GM12878 (cell line): Measurements from ENCODE around the gene MAPKAP1. TPM values are rescaled to one million over a fixed set of nuclear protein-coding genes. Genes with fewer than 3 reads are reported as not detected.

Source experiments
- ATAC-seq: fragments of 200-7000 bp; cut with Tn5 transposase; 3 replicates; pipeline ENCODE4 v1.9.1; 2020; ENCODE audit warnings: mild to moderate bottlenecking, moderate library complexity
- BruUV-seq: library from RNA; stranded (reverse); fragments of 400-500 nt; replicated peaks from 2 replicates; lab custom pipeline; 2021; lab: Mats Ljungman, UMichigan
- CTCF ChIA-PET: fragments of 300-600 bp; sonication (Branson Sonifier 250); formaldehyde crosslinking; extraction: SDS; loops from one replicate; lab custom pipeline; 2021; ENCODE audit warnings: inconsistent platforms; lab: Yijun Ruan, JAX
- POLR2A ChIA-PET: fragments of 350-600 bp; formaldehyde crosslinking; extraction: SDS; loops from one replicate; lab custom pipeline; 2021; ENCODE audit warnings: inconsistent platforms; lab: Charles Lee
- RAD21 ChIA-PET: fragments of 300-600 bp; sonication (Branson Sonifier 250); formaldehyde crosslinking; loops from one replicate; lab custom pipeline; 2023; ENCODE audit warnings: antibody characterized with exemption; ENCODE audit not compliant: unreplicated experiment; lab: Charles Lee
- SMC1A ChIA-PET: fragments of 300-600 bp; sonication (Branson Sonifier 250); formaldehyde crosslinking; loops from one replicate; lab custom pipeline; 2023; ENCODE audit not compliant: unreplicated experiment, uncharacterized antibody; lab: Charles Lee
- DNase-seq: peaks from one replicate; pipeline ENCODE4 v3.0.0-alpha.2; 2011; ENCODE audit warnings: low read depth, low spot score
- FAIRE-seq: peaks from 3 replicates; lab custom pipeline; 2011; peaks lifted over from hg19 to GRCh38; lab: Jason Lieb, UNC
- H2AFZ ChIP-seq: 2 replicates; pipeline ENCODE4 v1.6.0; 2011; ENCODE audit warnings: low read depth, low read length, control low read depth; ENCODE audit not compliant: control insufficient read depth
- H3K27ac ChIP-seq: 2 replicates; pipeline ENCODE4 v1.5.1; 2011; ENCODE audit warnings: control low read depth; ENCODE audit not compliant: control insufficient read depth, insufficient read depth
- H3K27me3 ChIP-seq, 2 experiments: replicated peaks in 1 of 2; 2 replicates each; pipeline versions ENCODE4 v1.6.0 to v1.6.1; 2011; ENCODE audit warnings: low read length in 1 of 2; ENCODE audit not compliant: control insufficient read depth in 2 of 2, insufficient read depth in 2 of 2
- H3K36me3 ChIP-seq, 2 experiments: 2 replicates each; pipeline ENCODE4 v1.5.1; 2011; ENCODE audit warnings: low read length in 1 of 2; ENCODE audit not compliant: control insufficient read depth in 2 of 2, insufficient read depth in 2 of 2
- H3K4me1 ChIP-seq: 2 replicates; pipeline ENCODE4 v1.6.1; 2011; ENCODE audit warnings: mild to moderate bottlenecking, low read length, moderate library complexity, mixed read lengths; ENCODE audit not compliant: control insufficient read depth, insufficient read depth
- H3K4me2 ChIP-seq: 2 replicates; pipeline ENCODE4 v1.6.0; 2011; ENCODE audit warnings: control low read depth; ENCODE audit not compliant: control insufficient read depth, insufficient read depth
- H3K4me3 ChIP-seq: fragments of 200-600 bp; sonication (generic); 2 replicates; pipeline ENCODE4 v1.5.1; 2016
- H3K79me2 ChIP-seq: 2 replicates; pipeline ENCODE4 v1.6.0; 2011; ENCODE audit warnings: low read length; ENCODE audit not compliant: control insufficient read depth, insufficient read depth
- H3K9ac ChIP-seq: 2 replicates; pipeline ENCODE4 v1.8.0; 2011; ENCODE audit warnings: low read length, control low read depth, mixed read lengths; ENCODE audit not compliant: control insufficient read depth, insufficient read depth
- H3K9me3 ChIP-seq: replicated peaks from 3 replicates; pipeline ENCODE4 v1.5.1; 2011; ENCODE audit warnings: mild to moderate bottlenecking, low read length; ENCODE audit not compliant: control insufficient read depth, insufficient read depth
- H4K20me1 ChIP-seq: 2 replicates; pipeline ENCODE4 v1.6.0; 2011; ENCODE audit not compliant: control insufficient read depth, insufficient read depth
- CBFB ChIP-seq: IDR thresholded peaks from 2 replicates; pipeline ENCODE4 v1.6.1; 2016; ENCODE audit warnings: antibody characterized with exemption, low read depth
- CREM ChIP-seq: IDR thresholded peaks from 2 replicates; pipeline ENCODE4 v1.6.1; 2014; ENCODE audit warnings: antibody characterized with exemption, low read depth
- ESRRA ChIP-seq: IDR thresholded peaks from 2 replicates; pipeline ENCODE4 v1.6.1; 2012; ENCODE audit warnings: mild to moderate bottlenecking, low read length, improper control_type of control experiment
- GABPA ChIP-seq: IDR thresholded peaks from 2 replicates; pipeline ENCODE4 v1.6.1; 2014; ENCODE audit warnings: antibody characterized with exemption, low read depth, mild to moderate bottlenecking, inconsistent platforms
- HCFC1 ChIP-seq: fragments of 150-350 bp; IDR thresholded peaks from 2 replicates; pipeline ENCODE4 v1.6.1; 2014; ENCODE audit warnings: low read length
- MEF2A ChIP-seq: IDR thresholded peaks from 2 replicates; pipeline ENCODE4 v1.6.1; 2011; ENCODE audit warnings: low read depth, mild to moderate bottlenecking, low read length, moderate library complexity; ENCODE audit not compliant: insufficient read depth
- MTA2 ChIP-seq: fragments of 450-650 bp; IDR thresholded peaks from 2 replicates; pipeline ENCODE4 v1.6.1; 2016; ENCODE audit warnings: low read depth, mild to moderate bottlenecking, moderate library complexity
- MXI1 ChIP-seq: fragments of 150-350 bp; IDR thresholded peaks from 2 replicates; pipeline ENCODE4 v1.6.1; 2011; ENCODE audit warnings: low read depth, mild to moderate bottlenecking, inconsistent platforms, low read length, improper control_type of control experiment
- NFYB ChIP-seq: IDR thresholded peaks from 2 replicates; pipeline ENCODE4 v1.6.1; 2011; ENCODE audit warnings: low read depth, mild to moderate bottlenecking, low read length, improper control_type of control experiment, moderate library complexity; ENCODE audit not compliant: insufficient read depth
- NRF1 ChIP-seq: conservative IDR thresholded peaks from 2 replicates; pipeline ENCODE4 v1.6.1; 2011; ENCODE audit warnings: mild to moderate bottlenecking, low read depth, low read length, improper control_type of control experiment
- PAX8 ChIP-seq: fragments of 450-650 bp; IDR thresholded peaks from 2 replicates; pipeline ENCODE4 v1.6.1; 2017; ENCODE audit warnings: mild to moderate bottlenecking, moderate library complexity
- POU2F2 ChIP-seq: IDR thresholded peaks from 3 replicates; pipeline ENCODE4 v1.6.1; 2011; ENCODE audit warnings: low read depth, mild to moderate bottlenecking, low read length, borderline replicate concordance
- RAD21 ChIP-seq: IDR thresholded peaks from 2 replicates; pipeline ENCODE4 v1.6.1; 2011; ENCODE audit warnings: mild to moderate bottlenecking, low read depth, low read length, moderate library complexity; ENCODE audit not compliant: insufficient read depth
- TARDBP ChIP-seq: IDR thresholded peaks from 2 replicates; pipeline ENCODE4 v1.6.1; 2016; ENCODE audit warnings: borderline replicate concordance
- ZSCAN29 ChIP-seq: fragments of 450-650 bp; IDR thresholded peaks from 2 replicates; pipeline ENCODE4 v1.6.1; 2017; ENCODE audit warnings: mild to moderate bottlenecking, moderate library complexity
- WGBS: methylation state at CpG from one replicate; pipeline ENCODE4 v1.1.6; 2016; ENCODE audit warnings: low lambda C conversion rate; ENCODE audit not compliant: insufficient replicate concordance, insufficient coverage; ENCODE audit errors: missing lambda C conversion rate; 5-methylcytosine and 5-hydroxymethylcytosine counted together
- in situ Hi-C: fragments of 300-500 bp; cut with MboI; formaldehyde crosslinking; loops from 9 replicates; pipeline ENCODE4 v1.14.3; 2018; ENCODE audit warnings: mixed read lengths
- intact Hi-C: fragments of 100-400 bp; cut with micrococcal nuclease; formaldehyde crosslinking; loops from one replicate; pipeline ENCODE4 v1.14.2; 2022; ENCODE audit not compliant: unreplicated experiment
- polyA plus RNA-seq, 11 experiments: library from polyadenylated mRNA; depleted of rRNA in 4 of 11; unstranded in 6 of 11; stranded (reverse) in 5 of 11; fragments of >200 nt; fragmentation: Nextera tagmentation in 4 of 11; fragmentation: Illumina TruSeq in 1 of 11; extraction: Ambion mirVana in 4 of 11; extraction: Trizol in 1 of 11; gene quantifications; 1 replicate in 1 of 11; 2 replicates in 10 of 11; pipeline versions ENCODE4 v1.2.1 to v1.2.3, GENCODE V29; 2011 to 2016; ENCODE audit warnings: inconsistent platforms in 2 of 11, missing spikeins in 2 of 11, low read depth in 1 of 11
- total RNA-seq, 4 experiments: library from RNA; depleted of rRNA in 3 of 4; stranded (reverse); fragments of >200 nt in 3 of 4; fragmentation: Illumina TruSeq in 1 of 4; extraction: Trizol in 1 of 4; gene quantifications; 2 replicates each; pipeline versions ENCODE4 v1.2.1 to v1.2.3, GENCODE V29; 2013 to 2021
- TF ChIP-seq, protein P1 (sequence below): fragments of 450-650 bp; IDR thresholded peaks from 2 replicates; pipeline ENCODE4 v1.6.1; 2016; ENCODE audit warnings: mild to moderate bottlenecking
- TF ChIP-seq, protein P2 (sequence below): fragments of 450-650 bp; formaldehyde crosslinking; IDR thresholded peaks from 2 replicates; pipeline ENCODE4 v1.4.0; 2020; ENCODE audit warnings: mild to moderate bottlenecking, moderate library complexity

MAPKAP1 gene
- total and polyA plus RNA-seq, 10 of the 15 experiments (the other 5 are each of a cell fraction or from before 2014, with no cell fraction given): 5.1 to 188 (median 105) TPM

DNA sequence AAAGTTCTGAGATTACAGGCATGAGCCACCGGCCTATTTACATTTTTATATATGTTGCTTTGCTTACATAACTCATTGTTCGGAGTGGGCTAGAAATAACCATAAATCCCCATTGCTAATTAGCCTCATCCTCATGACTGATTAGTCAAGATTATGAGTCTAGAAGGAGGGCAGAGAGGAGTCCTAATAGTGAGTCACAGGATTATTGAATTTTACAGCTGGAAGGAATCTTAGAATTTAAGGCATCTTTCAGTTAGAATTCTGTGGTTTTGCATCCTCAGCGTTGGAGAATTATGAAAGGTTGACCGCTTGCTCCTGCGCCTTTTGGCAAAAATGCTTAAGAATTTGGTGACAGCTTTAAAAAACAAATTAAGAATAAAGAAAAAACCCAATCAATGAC is 37.6 kb upstream of the MAPKAP1 start:
- no peaks in the 10 kb centered on the region for H4K20me1 ChIP-seq
- peaks cover 7% of the 10 kb centered on the region for H3K4me1 ChIP-seq
- DNase-seq (no peak), FAIRE-seq (no peak), ATAC-seq (no peak)
- no peaks in the 10 kb centered on the region for H3K9me3 ChIP-seq
- no TSS peak for BruUV-seq
- POLR2A ChIA-PET: interaction anchor here (1.8 kb wide), 1 partner anchor 10 kb away, joined by 5 read pairs; no protein-coding TSS in a partner anchor
- H3K79me2 ChIP-seq: peaks cover 24% of the 10 kb centered on the region
- H3K27ac ChIP-seq: no peak overlapping the region
- H3K4me2 ChIP-seq: no peak overlapping the region
- in situ Hi-C loops: no loop called here
- intact Hi-C loops: loop anchor here (5.0 kb wide), 1 partner anchor 187 kb away; no protein-coding TSS in a partner anchor
- H3K36me3 ChIP-seq: no peaks in the 10 kb centered on the region
- WGBS: 80% methylated on average over 5 of the region's 5 CpGs
- H3K4me3 ChIP-seq: no peak overlapping the region
- SMC1A ChIA-PET: interaction anchor here (1.0 to 2.4 kb wide), 8 partner anchors 15 to 186 kb away, joined by 3 to 11 read pairs (median 4); no protein-coding TSS in a partner anchor
- no peak for TF ChIP-seq MEF2A
- TF ChIP-seq NFYB: no peak
- TF ChIP-seq, protein P1, sequence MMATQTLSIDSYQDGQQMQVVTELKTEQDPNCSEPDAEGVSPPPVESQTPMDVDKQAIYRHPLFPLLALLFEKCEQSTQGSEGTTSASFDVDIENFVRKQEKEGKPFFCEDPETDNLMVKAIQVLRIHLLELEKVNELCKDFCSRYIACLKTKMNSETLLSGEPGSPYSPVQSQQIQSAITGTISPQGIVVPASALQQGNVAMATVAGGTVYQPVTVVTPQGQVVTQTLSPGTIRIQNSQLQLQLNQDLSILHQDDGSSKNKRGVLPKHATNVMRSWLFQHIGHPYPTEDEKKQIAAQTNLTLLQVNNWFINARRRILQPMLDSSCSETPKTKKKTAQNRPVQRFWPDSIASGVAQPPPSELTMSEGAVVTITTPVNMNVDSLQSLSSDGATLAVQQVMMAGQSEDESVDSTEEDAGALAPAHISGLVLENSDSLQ: no peak
- TF ChIP-seq GABPA: no peak
- TF ChIP-seq, protein P2, sequence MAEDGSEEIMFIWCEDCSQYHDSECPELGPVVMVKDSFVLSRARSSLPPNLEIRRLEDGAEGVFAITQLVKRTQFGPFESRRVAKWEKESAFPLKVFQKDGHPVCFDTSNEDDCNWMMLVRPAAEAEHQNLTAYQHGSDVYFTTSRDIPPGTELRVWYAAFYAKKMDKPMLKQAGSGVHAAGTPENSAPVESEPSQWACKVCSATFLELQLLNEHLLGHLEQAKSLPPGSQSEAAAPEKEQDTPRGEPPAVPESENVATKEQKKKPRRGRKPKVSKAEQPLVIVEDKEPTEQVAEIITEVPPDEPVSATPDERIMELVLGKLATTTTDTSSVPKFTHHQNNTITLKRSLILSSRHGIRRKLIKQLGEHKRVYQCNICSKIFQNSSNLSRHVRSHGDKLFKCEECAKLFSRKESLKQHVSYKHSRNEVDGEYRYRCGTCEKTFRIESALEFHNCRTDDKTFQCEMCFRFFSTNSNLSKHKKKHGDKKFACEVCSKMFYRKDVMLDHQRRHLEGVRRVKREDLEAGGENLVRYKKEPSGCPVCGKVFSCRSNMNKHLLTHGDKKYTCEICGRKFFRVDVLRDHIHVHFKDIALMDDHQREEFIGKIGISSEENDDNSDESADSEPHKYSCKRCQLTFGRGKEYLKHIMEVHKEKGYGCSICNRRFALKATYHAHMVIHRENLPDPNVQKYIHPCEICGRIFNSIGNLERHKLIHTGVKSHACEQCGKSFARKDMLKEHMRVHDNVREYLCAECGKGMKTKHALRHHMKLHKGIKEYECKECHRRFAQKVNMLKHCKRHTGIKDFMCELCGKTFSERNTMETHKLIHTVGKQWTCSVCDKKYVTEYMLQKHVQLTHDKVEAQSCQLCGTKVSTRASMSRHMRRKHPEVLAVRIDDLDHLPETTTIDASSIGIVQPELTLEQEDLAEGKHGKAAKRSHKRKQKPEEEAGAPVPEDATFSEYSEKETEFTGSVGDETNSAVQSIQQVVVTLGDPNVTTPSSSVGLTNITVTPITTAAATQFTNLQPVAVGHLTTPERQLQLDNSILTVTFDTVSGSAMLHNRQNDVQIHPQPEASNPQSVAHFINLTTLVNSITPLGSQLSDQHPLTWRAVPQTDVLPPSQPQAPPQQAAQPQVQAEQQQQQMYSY (CRISPR knock-in tag): no peak
- TF ChIP-seq CREM: no peak
- TF ChIP-seq PAX8: no peak
- no peak for TF ChIP-seq TARDBP
- no peak for TF ChIP-seq MTA2
- no peak for TF ChIP-seq ESRRA
- TF ChIP-seq POU2F2: no peak
- no peak for TF ChIP-seq ZSCAN29
- TF ChIP-seq CBFB: no peak
- TF ChIP-seq MXI1: no peak
- TF ChIP-seq HCFC1: no peak
- TF ChIP-seq NRF1: no peak
- TF ChIP-seq RAD21: no peak
- H3K27me3 ChIP-seq: no peaks in the 10 kb centered on the region
- no peak overlapping the region for H3K9ac ChIP-seq
- CTCF ChIA-PET: interaction anchor here (1.2 to 1.3 kb wide), 2 partner anchors 68 to 112 kb away, joined by 3 to 5 read pairs; no protein-coding TSS in a partner anchor
- RAD21 ChIA-PET: interaction anchor here (1.4 to 2.1 kb wide), 4 partner anchors 10 to 337 kb away, joined by 4 to 6 read pairs (median 6); no protein-coding TSS in a partner anchor
- no peak overlapping the region for H2AFZ ChIP-seq
